NCI-H187 treated with DMSO at 0.1 percent for 48 hours (cell line): Measurements from ENCODE around the gene MAP1LC3A.

Source experiments
- DNase-seq: peaks from one replicate; lab custom pipeline; 2025; lab: John Stamatoyannopoulos, UW

MAP1LC3A gene

GRCh38 chr20:34529742-34530141 is 28.8 kb upstream of the MAP1LC3A start:
- DNase-seq = no peak

GRCh38 chr20:34530342-34530741 is 28.2 kb upstream of the MAP1LC3A start:
- no peak for DNase-seq

GRCh38 chr20:34531608-34532265 is 26.8 kb upstream of the MAP1LC3A start:
- no peak for DNase-seq

GRCh38 chr20:34532320-34532719 is 26.2 kb upstream of the MAP1LC3A start:
- DNase-seq = no peak

- DNase-seq = no peak
These were observed 25.8 kb upstream of the MAP1LC3A start for GRCh38 chr20:34532756-34533155.

GRCh38 chr20:34534391-34535165 is 23.9 kb upstream of the MAP1LC3A start:
- DNase-seq = no peak

- no peak for DNase-seq
These were observed 23.1 kb upstream of the MAP1LC3A start for GRCh38 chr20:34535301-34535840.

GRCh38 chr20:34535857-34536256 is 22.7 kb upstream of the MAP1LC3A start:
- DNase-seq = no peak

GRCh38 chr20:34536798-34537394 is 21.6 kb upstream of the MAP1LC3A start:
- no peak for DNase-seq

GRCh38 chr20:34537651-34538050 is 20.9 kb upstream of the MAP1LC3A start:
- DNase-seq = no peak

- no peak for DNase-seq
These were observed 19.8 kb upstream of the MAP1LC3A start for GRCh38 chr20:34538671-34539123.

GRCh38 chr20:34539756-34540155 is 18.8 kb upstream of the MAP1LC3A start:
- DNase-seq = no peak

- DNase-seq = no peak
These were observed 17.8 kb upstream of the MAP1LC3A start for GRCh38 chr20:34540596-34541263.

GRCh38 chr20:34541264-34541901 is 17.1 kb upstream of the MAP1LC3A start:
- DNase-seq = no peak

GRCh38 chr20:34541917-34542316 is 16.6 kb upstream of the MAP1LC3A start:
- DNase-seq = no peak

- no peak for DNase-seq
These were observed 16.1 kb upstream of the MAP1LC3A start for GRCh38 chr20:34542439-34542838.

GRCh38 chr20:34543463-34544056 is 15.0 kb upstream of the MAP1LC3A start:
- DNase-seq = no peak

- no peak for DNase-seq
These were observed 14.3 kb upstream of the MAP1LC3A start for GRCh38 chr20:34544109-34544796.

- peak; percentile 93 for DNase-seq
These were observed 11.8 kb upstream of the MAP1LC3A start for GRCh38 chr20:34546751-34547181.

- DNase-seq = no peak
These were observed 10.5 kb upstream of the MAP1LC3A start for GRCh38 chr20:34547844-34548613.
